Prostate gland (tissue), 2 donors: Measurements from ENCODE around the gene PRM3. TPM values are rescaled to one million over a fixed set of nuclear protein-coding genes. Genes with fewer than 3 reads are reported as not detected.

ENCODE experiments used
- DNase-seq: peaks from one replicate; pipeline ENCODE4 v3.0.0-alpha.2; 2019; ENCODE audit warnings: low spot score
- H3K27ac ChIP-seq, 2 donors: fragments of 200-600 bp; sonication (generic); 2 replicates each; pipeline ENCODE4 v1.5.1; 2017 to 2019
- H3K27me3 ChIP-seq: fragments of 200-600 bp; sonication (generic); replicated peaks from 2 replicates; pipeline ENCODE4 v1.5.1; 2019; ENCODE audit not compliant: insufficient read depth
- H3K36me3 ChIP-seq, 2 donors: fragments of 200-600 bp; sonication (generic); 1 replicate in 1 of 2; 2 replicates in 1 of 2; pipeline versions ENCODE4 v1.5.1 to v1.8.1; 2017 to 2019
- H3K4me1 ChIP-seq: fragments of 200-600 bp; sonication (generic); replicated peaks from 2 replicates; pipeline ENCODE4 v1.5.1; 2019
- H3K4me3 ChIP-seq, 2 donors: fragments of 200-600 bp; sonication (generic); 2 replicates each; pipeline ENCODE4 v1.5.1; 2017 to 2019
- H3K9me3 ChIP-seq: fragments of 200-600 bp; sonication (generic); 2 replicates; pipeline ENCODE4 v1.5.1; 2017
- CTCF ChIP-seq, 4 experiments: fragments of 200-600 bp in 2 of 4; fragments of 450-650 bp in 2 of 4; sonication (generic) in 2 of 4; IDR thresholded peaks; 1 replicate in 3 of 4; 2 replicates in 1 of 4; pipeline ENCODE4 v1.5.1; 2016 to 2019; ENCODE audit warnings: antibody characterized with exemption in 4 of 4, mild to moderate bottlenecking in 2 of 4, moderate library complexity in 2 of 4
- POLR2A ChIP-seq: fragments of 450-650 bp; IDR thresholded peaks from one replicate; pipeline ENCODE4 v1.6.1; 2016; ENCODE audit warnings: antibody characterized with exemption, mild to moderate bottlenecking
- POLR2AphosphoS5 ChIP-seq: sonication (generic); formaldehyde crosslinking; IDR thresholded peaks from one replicate; pipeline ENCODE4 v1.6.1; 2017; ENCODE audit warnings: antibody characterized with exemption
- WGBS: methylation state at CpG from one replicate; pipeline ENCODE4 v1.1.5; 2018; 5-methylcytosine and 5-hydroxymethylcytosine counted together
- intact Hi-C: fragments of 100-400 bp; cut with DNase I; formaldehyde crosslinking; loops from one replicate; pipeline ENCODE4 v1.14.2; 2022
- total RNA-seq, 2 donors: library from RNA; depleted of rRNA; stranded (reverse); fragments of >200 nt; gene quantifications; one replicate each; pipeline ENCODE4 v1.1.0, GENCODE V29; 2016

The PRM3 gene
- total RNA-seq, 2 donors from 2014 or later, result not detected

GRCh38 chr16:11248133-11248532 is 25.3 kb downstream of the PRM3 start:
- Histone ChIP-seq H3K36me3 (no peaks in the 10 kb centered on the region), H3K27me3 (no peaks in the 10 kb centered on the region), H3K9me3 (no peaks in the 10 kb centered on the region), H3K4me3 (no peak overlapping the region), H3K27ac (no peak overlapping the region), H3K4me1 (no peaks in the 10 kb centered on the region)
- TF ChIP-seq CTCF (IDR thresholded peaks at IDR 0.05) (no peak), POLR2AphosphoS5 (no peak), POLR2A (no peak)
- no peak for DNase-seq
- intact Hi-C loops, result no loop called here
- 95% methylated on average over 8 of the region's 8 CpGs for WGBS

- Histone ChIP-seq H3K27ac (no peak overlapping the region), H3K9me3 (no peaks in the 10 kb centered on the region), H3K4me3 (no peak overlapping the region), H3K4me1 (no peaks in the 10 kb centered on the region), H3K27me3 (no peaks in the 10 kb centered on the region), H3K36me3 (no peaks in the 10 kb centered on the region)
- TF ChIP-seq CTCF (IDR thresholded peaks at IDR 0.05) (no peak), POLR2AphosphoS5 (no peak), POLR2A (no peak)
- intact Hi-C loops, result no loop called here
- DNase-seq, result no peak
Observed at GRCh38 chr16:11245988-11246387, 27.4 kb downstream of the PRM3 start.

GRCh38 chr16:11245222-11245737 is 28.1 kb downstream of the PRM3 start:
- intact Hi-C loops, result no loop called here
- Histone ChIP-seq H3K4me1 (no peaks in the 10 kb centered on the region), H3K4me3 (no peak overlapping the region), H3K27me3 (no peaks in the 10 kb centered on the region), H3K9me3 (no peaks in the 10 kb centered on the region), H3K36me3 (no peaks in the 10 kb centered on the region), H3K27ac (no peak overlapping the region)
- TF ChIP-seq CTCF (IDR thresholded peaks at IDR 0.05), result no peak
- TF ChIP-seq POLR2A, result no peak
- no peak for TF ChIP-seq POLR2AphosphoS5
- WGBS, result 84% methylated on average over 5 of the region's 5 CpGs
- no peak for DNase-seq

GRCh38 chr16:11242658-11243057 is 30.8 kb downstream of the PRM3 start:
- Histone ChIP-seq H3K4me1 (no peaks in the 10 kb centered on the region), H3K27me3 (no peaks in the 10 kb centered on the region), H3K4me3 (no peak overlapping the region), H3K9me3 (no peaks in the 10 kb centered on the region), H3K36me3 (no peaks in the 10 kb centered on the region), H3K27ac (no peak overlapping the region)
- WGBS, result 78% methylated on average over 12 of the region's 12 CpGs
- intact Hi-C loops, result no loop called here
- TF ChIP-seq POLR2A (no peak), POLR2AphosphoS5 (no peak), CTCF (IDR thresholded peaks at IDR 0.05) (no peak)
- no peak for DNase-seq

- H3K27me3 ChIP-seq, result no peaks in the 10 kb centered on the region
- no peaks in the 10 kb centered on the region for H3K9me3 ChIP-seq
- intact Hi-C loops, result no loop called here
- no peak for DNase-seq
- H3K27ac ChIP-seq, result no peak overlapping the region
- no peaks in the 10 kb centered on the region for H3K4me1 ChIP-seq
- no peaks in the 10 kb centered on the region for H3K36me3 ChIP-seq
- no peak overlapping the region for H3K4me3 ChIP-seq
- TF ChIP-seq POLR2A (no peak), CTCF (IDR thresholded peaks at IDR 0.05) (no peak), POLR2AphosphoS5 (no peak)
- WGBS, result 93% methylated on average over 5 of the region's 5 CpGs
Observed at GRCh38 chr16:11241480-11242204, 31.8 kb downstream of the PRM3 start.
